ENCODE measurements around the gene PLD4. TPM values are rescaled to one million over a fixed set of nuclear protein-coding genes. Genes with fewer than 3 reads are reported as not detected.

PLD4 gene
- total RNA-seq, 2 donors from 2014 or later: not detected

DNA sequence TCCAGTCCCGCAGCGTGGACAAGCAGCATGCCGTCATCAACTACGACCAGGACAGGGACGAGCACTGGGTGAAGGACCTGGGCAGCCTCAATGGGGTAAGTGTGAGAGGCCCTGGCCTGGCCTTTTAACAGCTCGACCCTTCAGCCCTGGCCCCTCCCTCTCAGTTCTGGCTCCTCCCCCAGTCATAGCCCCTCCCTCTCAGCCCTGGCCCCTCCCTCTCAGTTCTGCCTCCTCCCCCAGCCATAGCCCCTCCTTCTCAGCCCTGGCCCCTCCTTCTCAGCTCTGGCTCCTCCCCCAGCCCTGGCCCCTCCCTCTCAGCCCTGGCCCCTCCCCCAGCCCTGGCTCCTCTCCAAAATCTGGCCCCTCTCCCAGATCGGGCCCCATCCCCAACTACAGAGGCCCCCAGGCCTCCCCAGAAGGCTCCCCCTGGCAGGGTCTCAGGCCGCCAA is 48.4 kb upstream of the PLD4 start:
- H3K27me3 ChIP-seq (ENCODE audit: control insufficient read depth, insufficient read depth, low read length, poor library complexity, severe bottlenecking): no peaks in the 10 kb centered on the region
- TF ChIP-seq CTCF (conservative IDR thresholded peaks at IDR 0.05): no peak
- Mint-ChIP-seq H3K36me3 (ENCODE audit: low read depth) (peaks cover 7% of the 10 kb centered on the region), H3K9me3 (no peaks in the 10 kb centered on the region), H3K27me3 (ENCODE audit: insufficient read depth) (no peaks in the 10 kb centered on the region), H3K4me3 (no peak overlapping the region), H3K27ac (no peak overlapping the region), H3K4me1 (peaks cover 7% of the 10 kb centered on the region)
- WGBS, 2 experiments (ENCODE audit: insufficient coverage in 1 of 2, insufficient read length in 1 of 2): 86 to 100% methylated on average over 1 to 8 of the region's 8 CpGs
- no peak overlapping the region for H3K9ac ChIP-seq (ENCODE audit: extremely low read depth, low read length, poor library complexity, severe bottlenecking)
- peaks cover 15% of the 10 kb centered on the region for H3K36me3 ChIP-seq (ENCODE audit: control insufficient read depth, insufficient read depth, low read length)
- no peak overlapping the region for H3K4me3 ChIP-seq (ENCODE audit: low read length)
- H3K9me3 ChIP-seq (ENCODE audit: control insufficient read depth, low read length): no peaks in the 10 kb centered on the region
- no peaks in the 10 kb centered on the region for H3K4me1 ChIP-seq (ENCODE audit: control insufficient read depth, insufficient read depth, low read length)
- H3K27ac ChIP-seq (ENCODE audit: low read depth, low read length): no peak overlapping the region
- DNase-seq: peak; percentile 95

DNA sequence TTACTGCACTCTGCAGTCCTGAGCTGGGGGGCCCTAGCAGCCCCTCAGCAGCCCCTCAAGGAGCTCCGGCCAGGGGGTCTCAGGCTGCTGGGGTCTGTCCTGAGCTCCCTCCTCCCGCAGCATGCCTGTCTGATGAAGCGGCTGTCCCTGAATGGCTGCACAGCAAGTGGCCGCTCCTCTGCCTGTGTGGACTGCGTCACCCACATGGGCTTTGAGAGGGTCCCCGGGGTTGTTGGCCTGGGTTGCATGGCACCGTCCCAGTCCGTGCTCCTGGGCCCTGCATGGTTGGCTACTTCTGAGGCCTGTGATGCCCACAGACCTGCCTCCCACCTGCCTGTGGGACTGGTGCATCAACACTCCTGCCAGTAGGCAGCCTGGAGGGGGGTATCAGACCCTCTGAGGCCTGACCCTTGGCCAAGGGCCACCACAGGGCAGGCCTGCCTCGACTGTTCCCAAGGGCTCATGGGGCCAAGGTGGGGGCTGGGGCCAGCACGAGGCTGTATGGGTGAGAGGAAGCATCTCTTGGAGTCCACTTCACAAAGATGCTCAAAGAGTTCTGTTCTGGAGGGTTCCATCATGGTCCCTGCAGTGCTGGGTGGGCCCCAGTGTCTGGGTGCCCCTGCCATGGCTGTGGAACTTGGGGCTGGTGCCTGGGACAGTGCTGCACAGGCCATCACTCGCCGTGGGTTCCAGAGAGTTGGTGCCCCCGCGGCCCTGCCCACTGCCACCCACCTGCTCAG is 47.4 kb upstream of the PLD4 start:
- no peaks in the 10 kb centered on the region for H3K4me1 ChIP-seq (ENCODE audit: control insufficient read depth, insufficient read depth, low read length)
- H3K27me3 ChIP-seq (ENCODE audit: control insufficient read depth, insufficient read depth, low read length, poor library complexity, severe bottlenecking): no peaks in the 10 kb centered on the region
- H3K4me3 ChIP-seq (ENCODE audit: low read length): no peak overlapping the region
- Mint-ChIP-seq H3K9me3 (no peaks in the 10 kb centered on the region), H3K27ac (no peak overlapping the region), H3K27me3 (ENCODE audit: insufficient read depth) (no peaks in the 10 kb centered on the region), H3K4me3 (no peak overlapping the region), H3K36me3 (ENCODE audit: low read depth) (peaks cover 7% of the 10 kb centered on the region), H3K4me1 (peaks cover 7% of the 10 kb centered on the region)
- WGBS, 2 experiments (ENCODE audit: insufficient coverage in 1 of 2, insufficient read length in 1 of 2): 85 to 96% methylated on average over 8 to 13 of the region's 14 CpGs
- DNase-seq: no peak
- H3K36me3 ChIP-seq (ENCODE audit: control insufficient read depth, insufficient read depth, low read length): peaks cover 15% of the 10 kb centered on the region
- no peak overlapping the region for H3K9ac ChIP-seq (ENCODE audit: extremely low read depth, low read length, poor library complexity, severe bottlenecking)
- no peaks in the 10 kb centered on the region for H3K9me3 ChIP-seq (ENCODE audit: control insufficient read depth, low read length)
- no peak overlapping the region for H3K27ac ChIP-seq (ENCODE audit: low read depth, low read length)
- TF ChIP-seq CTCF (conservative IDR thresholded peaks at IDR 0.05): no peak

DNA sequence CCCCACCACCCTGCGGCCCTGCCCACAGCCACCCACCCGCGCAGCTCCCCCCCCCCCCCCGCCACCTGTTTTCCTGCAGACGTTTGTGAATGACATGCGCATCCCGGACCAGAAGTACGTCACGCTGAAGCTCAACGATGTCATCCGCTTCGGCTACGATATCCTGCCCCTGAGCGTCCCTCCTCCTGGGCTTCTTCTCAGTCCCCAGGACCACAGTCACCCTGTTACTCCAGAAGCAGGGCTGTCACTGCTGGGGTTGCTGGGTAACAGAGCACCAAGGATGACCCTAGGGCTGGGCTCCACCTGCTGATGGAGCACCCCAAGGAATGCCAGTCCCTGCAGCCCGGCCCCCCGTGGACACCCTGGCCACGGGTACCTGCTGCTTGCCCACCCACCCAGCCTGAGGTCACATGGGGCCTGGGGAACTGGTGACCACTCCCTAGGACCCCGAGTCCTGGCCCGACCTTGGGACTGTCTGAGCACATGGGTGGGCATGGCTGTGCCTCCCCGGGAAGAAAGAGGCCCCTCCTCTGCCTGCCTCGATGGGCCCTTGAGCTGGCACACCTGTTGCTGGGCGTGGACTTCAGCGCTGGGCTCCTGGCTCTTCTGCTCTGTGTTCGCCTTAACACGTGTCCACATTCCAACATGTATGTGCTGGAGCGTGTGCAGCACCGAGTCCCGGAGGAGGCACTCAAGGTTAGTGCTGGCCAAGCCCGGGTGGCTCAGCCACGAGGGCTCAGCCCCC is 46.7 kb upstream of the PLD4 start:
- Mint-ChIP-seq H3K27ac (no peak overlapping the region), H3K36me3 (ENCODE audit: low read depth) (peaks cover 7% of the 10 kb centered on the region), H3K4me1 (peaks cover under 1% of the 10 kb centered on the region), H3K27me3 (ENCODE audit: insufficient read depth) (no peaks in the 10 kb centered on the region), H3K9me3 (no peaks in the 10 kb centered on the region), H3K4me3 (no peak overlapping the region)
- no peaks in the 10 kb centered on the region for H3K4me1 ChIP-seq (ENCODE audit: control insufficient read depth, insufficient read depth, low read length)
- no peaks in the 10 kb centered on the region for H3K9me3 ChIP-seq (ENCODE audit: control insufficient read depth, low read length)
- 84 to 85% methylated on average over 21 to 30 of the region's 30 CpGs for WGBS, 2 experiments (ENCODE audit: insufficient coverage in 1 of 2, insufficient read length in 1 of 2)
- H3K9ac ChIP-seq (ENCODE audit: extremely low read depth, low read length, poor library complexity, severe bottlenecking): no peak overlapping the region
- no peak overlapping the region for H3K4me3 ChIP-seq (ENCODE audit: low read length)
- no peaks in the 10 kb centered on the region for H3K27me3 ChIP-seq (ENCODE audit: control insufficient read depth, insufficient read depth, low read length, poor library complexity, severe bottlenecking)
- no peak overlapping the region for H3K27ac ChIP-seq (ENCODE audit: low read depth, low read length)
- no peak for TF ChIP-seq CTCF (conservative IDR thresholded peaks at IDR 0.05)
- peaks cover 15% of the 10 kb centered on the region for H3K36me3 ChIP-seq (ENCODE audit: control insufficient read depth, insufficient read depth, low read length)
- no peak for DNase-seq
